GM12878 (cell line): ENCODE measurements around the gene MCOLN2. TPM values are rescaled to one million over a fixed set of nuclear protein-coding genes. Genes with fewer than 3 reads are reported as not detected.

Experiments used
- ATAC-seq: fragments of 200-7000 bp; cut with Tn5 transposase; 3 replicates; pipeline ENCODE4 v1.9.1; 2020; ENCODE audit warnings: mild to moderate bottlenecking, moderate library complexity
- BruUV-seq: library from RNA; stranded (reverse); fragments of 400-500 nt; replicated peaks from 2 replicates; lab custom pipeline; 2021; lab: Mats Ljungman, UMichigan
- CTCF ChIA-PET: fragments of 300-600 bp; sonication (Branson Sonifier 250); formaldehyde crosslinking; extraction: SDS; loops from one replicate; lab custom pipeline; 2021; ENCODE audit warnings: inconsistent platforms; lab: Yijun Ruan, JAX
- POLR2A ChIA-PET: fragments of 350-600 bp; formaldehyde crosslinking; extraction: SDS; loops from one replicate; lab custom pipeline; 2021; ENCODE audit warnings: inconsistent platforms; lab: Charles Lee
- RAD21 ChIA-PET: fragments of 300-600 bp; sonication (Branson Sonifier 250); formaldehyde crosslinking; loops from one replicate; lab custom pipeline; 2023; ENCODE audit warnings: antibody characterized with exemption; ENCODE audit not compliant: unreplicated experiment; lab: Charles Lee
- SMC1A ChIA-PET: fragments of 300-600 bp; sonication (Branson Sonifier 250); formaldehyde crosslinking; loops from one replicate; lab custom pipeline; 2023; ENCODE audit not compliant: unreplicated experiment, uncharacterized antibody; lab: Charles Lee
- DNase-seq: peaks from one replicate; pipeline ENCODE4 v3.0.0-alpha.2; 2011; ENCODE audit warnings: low read depth, low spot score
- FAIRE-seq: peaks from 3 replicates; lab custom pipeline; 2011; peaks lifted over from hg19 to GRCh38; lab: Jason Lieb, UNC
- H2AFZ ChIP-seq: 2 replicates; pipeline ENCODE4 v1.6.0; 2011; ENCODE audit warnings: low read depth, low read length, control low read depth; ENCODE audit not compliant: control insufficient read depth
- H3K27ac ChIP-seq: 2 replicates; pipeline ENCODE4 v1.5.1; 2011; ENCODE audit warnings: control low read depth; ENCODE audit not compliant: control insufficient read depth, insufficient read depth
- H3K27me3 ChIP-seq, 2 experiments: replicated peaks in 1 of 2; 2 replicates each; pipeline versions ENCODE4 v1.6.0 to v1.6.1; 2011; ENCODE audit warnings: low read length in 1 of 2; ENCODE audit not compliant: control insufficient read depth in 2 of 2, insufficient read depth in 2 of 2
- H3K36me3 ChIP-seq, 2 experiments: 2 replicates each; pipeline ENCODE4 v1.5.1; 2011; ENCODE audit warnings: low read length in 1 of 2; ENCODE audit not compliant: control insufficient read depth in 2 of 2, insufficient read depth in 2 of 2
- H3K4me1 ChIP-seq: 2 replicates; pipeline ENCODE4 v1.6.1; 2011; ENCODE audit warnings: mild to moderate bottlenecking, low read length, moderate library complexity, mixed read lengths; ENCODE audit not compliant: control insufficient read depth, insufficient read depth
- H3K4me2 ChIP-seq: 2 replicates; pipeline ENCODE4 v1.6.0; 2011; ENCODE audit warnings: control low read depth; ENCODE audit not compliant: control insufficient read depth, insufficient read depth
- H3K4me3 ChIP-seq: fragments of 200-600 bp; sonication (generic); 2 replicates; pipeline ENCODE4 v1.5.1; 2016
- H3K79me2 ChIP-seq: 2 replicates; pipeline ENCODE4 v1.6.0; 2011; ENCODE audit warnings: low read length; ENCODE audit not compliant: control insufficient read depth, insufficient read depth
- H3K9ac ChIP-seq: 2 replicates; pipeline ENCODE4 v1.8.0; 2011; ENCODE audit warnings: low read length, control low read depth, mixed read lengths; ENCODE audit not compliant: control insufficient read depth, insufficient read depth
- H3K9me3 ChIP-seq: replicated peaks from 3 replicates; pipeline ENCODE4 v1.5.1; 2011; ENCODE audit warnings: mild to moderate bottlenecking, low read length; ENCODE audit not compliant: control insufficient read depth, insufficient read depth
- H4K20me1 ChIP-seq: 2 replicates; pipeline ENCODE4 v1.6.0; 2011; ENCODE audit not compliant: control insufficient read depth, insufficient read depth
- IKZF2 ChIP-seq, 2 experiments: fragments of 450-650 bp; IDR thresholded peaks; 2 replicates each; pipeline ENCODE4 v1.6.1; 2017; ENCODE audit warnings: mild to moderate bottlenecking in 2 of 2, moderate library complexity in 2 of 2
- SP1 ChIP-seq: IDR thresholded peaks from one replicate; pipeline ENCODE4 v1.6.1; 2011; ENCODE audit warnings: low read depth, low read length
- WGBS: methylation state at CpG from one replicate; pipeline ENCODE4 v1.1.6; 2016; ENCODE audit warnings: low lambda C conversion rate; ENCODE audit not compliant: insufficient replicate concordance, insufficient coverage; ENCODE audit errors: missing lambda C conversion rate; 5-methylcytosine and 5-hydroxymethylcytosine counted together
- in situ Hi-C: fragments of 300-500 bp; cut with MboI; formaldehyde crosslinking; loops from 9 replicates; pipeline ENCODE4 v1.14.3; 2018; ENCODE audit warnings: mixed read lengths
- intact Hi-C: fragments of 100-400 bp; cut with micrococcal nuclease; formaldehyde crosslinking; loops from one replicate; pipeline ENCODE4 v1.14.2; 2022; ENCODE audit not compliant: unreplicated experiment
- polyA plus RNA-seq, 11 experiments: library from polyadenylated mRNA; depleted of rRNA in 4 of 11; unstranded in 6 of 11; stranded (reverse) in 5 of 11; fragments of >200 nt; fragmentation: Nextera tagmentation in 4 of 11; fragmentation: Illumina TruSeq in 1 of 11; extraction: Ambion mirVana in 4 of 11; extraction: Trizol in 1 of 11; gene quantifications; 1 replicate in 1 of 11; 2 replicates in 10 of 11; pipeline versions ENCODE4 v1.2.1 to v1.2.3, GENCODE V29; 2011 to 2016; ENCODE audit warnings: inconsistent platforms in 2 of 11, missing spikeins in 2 of 11, low read depth in 1 of 11
- total RNA-seq, 4 experiments: library from RNA; depleted of rRNA in 3 of 4; stranded (reverse); fragments of >200 nt in 3 of 4; fragmentation: Illumina TruSeq in 1 of 4; extraction: Trizol in 1 of 4; gene quantifications; 2 replicates each; pipeline versions ENCODE4 v1.2.1 to v1.2.3, GENCODE V29; 2013 to 2021
- TF ChIP-seq, protein P1 (sequence below): fragments of 450-650 bp; IDR thresholded peaks from 2 replicates; pipeline ENCODE4 v1.6.1; 2016; ENCODE audit warnings: mild to moderate bottlenecking
- TF ChIP-seq, protein P2 (sequence below), 3 experiments: IDR thresholded peaks in 2 of 3; conservative IDR thresholded peaks in 1 of 3; 2 replicates each; pipeline ENCODE4 v1.5.1; 2011; ENCODE audit warnings: low read depth in 3 of 3, low read length in 3 of 3, mild to moderate bottlenecking in 3 of 3, control low read depth in 2 of 3, moderate library complexity in 2 of 3, inconsistent platforms in 1 of 3, mixed read lengths in 1 of 3; ENCODE audit not compliant: control insufficient read depth in 2 of 3, insufficient read depth in 1 of 3; ENCODE audit errors: extremely low read depth in 1 of 3
- TF ChIP-seq, protein P3 (sequence below): IDR thresholded peaks from 2 replicates; pipeline ENCODE4 v1.6.1; 2012; ENCODE audit warnings: low read length, inconsistent platforms

Gene MCOLN2
- total and polyA plus RNA-seq, 10 of the 15 experiments (the other 5 are each of a cell fraction or from before 2014, with no cell fraction given), result 25.9 to 233 (median 109) TPM

DNA sequence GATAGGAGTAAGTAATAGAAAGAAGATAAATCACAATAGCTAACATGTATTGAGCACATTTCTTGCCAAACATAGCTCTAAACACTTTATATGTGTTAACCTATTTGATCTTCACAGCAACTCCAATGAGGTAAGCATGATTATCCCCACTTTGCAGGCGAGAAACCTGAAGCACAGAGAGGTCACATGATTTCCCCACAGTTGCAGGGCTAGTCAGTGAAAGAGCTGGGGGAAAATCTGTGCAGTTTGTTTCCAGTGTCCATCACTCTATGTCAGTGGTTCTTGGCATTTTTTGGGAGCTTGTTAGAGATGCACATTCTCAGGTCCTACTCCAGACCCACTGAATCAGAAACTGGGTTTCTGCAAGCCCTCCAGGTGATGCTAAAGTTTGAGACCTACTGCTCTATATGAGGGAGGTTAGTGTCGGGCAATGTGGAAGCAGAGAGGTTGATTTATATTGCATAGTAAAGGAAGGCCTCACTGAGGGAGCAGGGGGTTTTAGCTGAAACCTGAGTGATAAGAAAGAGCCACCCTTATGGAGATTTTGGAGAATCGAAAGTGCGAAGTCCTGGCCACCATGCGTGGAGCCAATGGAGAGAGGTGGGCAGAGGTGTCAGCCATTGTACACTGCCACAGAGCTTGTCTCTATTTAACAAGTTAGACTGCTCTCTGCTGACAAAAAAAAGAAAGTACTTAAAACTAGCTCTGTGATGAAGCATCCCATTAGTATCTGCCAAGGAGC, 30.5 kb upstream of the MCOLN2 start (continued):
- TF ChIP-seq, protein P1, sequence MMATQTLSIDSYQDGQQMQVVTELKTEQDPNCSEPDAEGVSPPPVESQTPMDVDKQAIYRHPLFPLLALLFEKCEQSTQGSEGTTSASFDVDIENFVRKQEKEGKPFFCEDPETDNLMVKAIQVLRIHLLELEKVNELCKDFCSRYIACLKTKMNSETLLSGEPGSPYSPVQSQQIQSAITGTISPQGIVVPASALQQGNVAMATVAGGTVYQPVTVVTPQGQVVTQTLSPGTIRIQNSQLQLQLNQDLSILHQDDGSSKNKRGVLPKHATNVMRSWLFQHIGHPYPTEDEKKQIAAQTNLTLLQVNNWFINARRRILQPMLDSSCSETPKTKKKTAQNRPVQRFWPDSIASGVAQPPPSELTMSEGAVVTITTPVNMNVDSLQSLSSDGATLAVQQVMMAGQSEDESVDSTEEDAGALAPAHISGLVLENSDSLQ, result 0 out of 2 replicates have a peak, but pooled peaks have one; percentile 4
- TF ChIP-seq, protein P2, sequence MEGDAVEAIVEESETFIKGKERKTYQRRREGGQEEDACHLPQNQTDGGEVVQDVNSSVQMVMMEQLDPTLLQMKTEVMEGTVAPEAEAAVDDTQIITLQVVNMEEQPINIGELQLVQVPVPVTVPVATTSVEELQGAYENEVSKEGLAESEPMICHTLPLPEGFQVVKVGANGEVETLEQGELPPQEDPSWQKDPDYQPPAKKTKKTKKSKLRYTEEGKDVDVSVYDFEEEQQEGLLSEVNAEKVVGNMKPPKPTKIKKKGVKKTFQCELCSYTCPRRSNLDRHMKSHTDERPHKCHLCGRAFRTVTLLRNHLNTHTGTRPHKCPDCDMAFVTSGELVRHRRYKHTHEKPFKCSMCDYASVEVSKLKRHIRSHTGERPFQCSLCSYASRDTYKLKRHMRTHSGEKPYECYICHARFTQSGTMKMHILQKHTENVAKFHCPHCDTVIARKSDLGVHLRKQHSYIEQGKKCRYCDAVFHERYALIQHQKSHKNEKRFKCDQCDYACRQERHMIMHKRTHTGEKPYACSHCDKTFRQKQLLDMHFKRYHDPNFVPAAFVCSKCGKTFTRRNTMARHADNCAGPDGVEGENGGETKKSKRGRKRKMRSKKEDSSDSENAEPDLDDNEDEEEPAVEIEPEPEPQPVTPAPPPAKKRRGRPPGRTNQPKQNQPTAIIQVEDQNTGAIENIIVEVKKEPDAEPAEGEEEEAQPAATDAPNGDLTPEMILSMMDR (IDR thresholded peaks at IDR 0.05 in 2 of 3, conservative IDR thresholded peaks at IDR 0.05 in 1 of 3; ENCODE audit: control insufficient read depth in 2 of 3, extremely low read depth in 1 of 3, insufficient read depth in 1 of 3, low read depth in 3 of 3, low read length in 3 of 3), result peak; percentile 31 to 62 (median 33); a peak in 4 of 6 replicates
- TF ChIP-seq SP1, result no peak
- peak in 1 of 2 experiments; percentile 44; a peak in 1 of 4 replicates for TF ChIP-seq IKZF2 (IDR thresholded peaks at IDR 0.05)

DNA sequence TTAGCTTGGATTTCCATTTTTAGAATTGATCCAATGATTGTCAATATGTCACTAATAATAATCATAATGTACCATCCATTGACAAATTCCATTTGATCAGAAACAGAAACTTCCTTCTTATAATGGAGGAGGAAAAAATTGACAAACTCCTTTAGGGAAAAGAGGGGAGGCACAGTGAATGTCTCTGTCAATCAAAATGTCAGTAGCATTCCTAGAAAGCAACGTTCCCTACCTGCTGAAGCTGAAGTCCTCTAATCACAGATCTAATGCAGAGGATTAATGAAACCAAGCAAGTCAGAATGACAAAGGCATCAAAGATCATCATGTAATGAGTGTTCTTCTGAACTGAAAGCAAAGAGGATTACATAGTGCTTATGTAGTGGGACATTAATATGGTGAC, 29.0 kb upstream of the MCOLN2 start:
- no TSS peak for BruUV-seq
- ATAC-seq, result no peak

More for the DNA sequence above, 29.0 kb upstream of the MCOLN2 start:
- DNase-seq, result no peak
- no peak overlapping the region for H2AFZ ChIP-seq
- H3K27me3 ChIP-seq, result no peaks in the 10 kb centered on the region
- TF ChIP-seq, protein P3, sequence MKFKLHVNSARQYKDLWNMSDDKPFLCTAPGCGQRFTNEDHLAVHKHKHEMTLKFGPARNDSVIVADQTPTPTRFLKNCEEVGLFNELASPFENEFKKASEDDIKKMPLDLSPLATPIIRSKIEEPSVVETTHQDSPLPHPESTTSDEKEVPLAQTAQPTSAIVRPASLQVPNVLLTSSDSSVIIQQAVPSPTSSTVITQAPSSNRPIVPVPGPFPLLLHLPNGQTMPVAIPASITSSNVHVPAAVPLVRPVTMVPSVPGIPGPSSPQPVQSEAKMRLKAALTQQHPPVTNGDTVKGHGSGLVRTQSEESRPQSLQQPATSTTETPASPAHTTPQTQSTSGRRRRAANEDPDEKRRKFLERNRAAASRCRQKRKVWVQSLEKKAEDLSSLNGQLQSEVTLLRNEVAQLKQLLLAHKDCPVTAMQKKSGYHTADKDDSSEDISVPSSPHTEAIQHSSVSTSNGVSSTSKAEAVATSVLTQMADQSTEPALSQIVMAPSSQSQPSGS, result no peak
- H3K9me3 ChIP-seq, result no peaks in the 10 kb centered on the region
- H3K4me3 ChIP-seq, result no peak overlapping the region
- no peak overlapping the region for H3K9ac ChIP-seq
- no peaks in the 10 kb centered on the region for H3K4me1 ChIP-seq
- WGBS, result 35% methylated on average over 1 of the region's 1 CpG
- ChIA-PET SMC1A (interaction anchor here (1.2 to 7.7 kb wide), 7 partner anchors 10 to 182 kb away, joined by 3 to 214 read pairs (median 10); partner anchors contain the start of gene MCOLN2), RAD21 (interaction anchor here (1.4 to 4.3 kb wide), 2 partner anchors 24 to 29 kb away, joined by 4 to 62 read pairs; partner anchors contain the start of gene MCOLN2), CTCF (interaction anchor here (2.3 to 10.5 kb wide), 2 partner anchors 35 to 80 kb away, joined by 12 to 319 read pairs; no protein-coding TSS in a partner anchor), POLR2A (interaction anchor here (1.1 to 1.5 kb wide), 2 partner anchors 34 to 54 kb away, joined by 3 to 4 read pairs; no protein-coding TSS in a partner anchor)
- H3K4me2 ChIP-seq, result no peak overlapping the region
- H3K79me2 ChIP-seq, result no peaks in the 10 kb centered on the region
- no peaks in the 10 kb centered on the region for H4K20me1 ChIP-seq
- in situ Hi-C loops (loop anchor here (5.0 kb wide), 1 partner anchor 79 kb away; no protein-coding TSS in a partner anchor), intact Hi-C loops (loop anchor here (2.0 to 10.0 kb wide), 2 partner anchors 29 to 241 kb away; partner anchors contain the start of gene MCOLN2)
- H3K27ac ChIP-seq, result no peak overlapping the region
- no peaks in the 10 kb centered on the region for H3K36me3 ChIP-seq
- no peak for FAIRE-seq
